Effector memory CD8-positive, alpha-beta T cell (primary cell): ENCODE results near the gene TNK2.
"Not testable (repeated sequence)": the region's sequence is repeated elsewhere in the genome, so short reads cannot be mapped to it uniquely, and the experiment has no call there.

ENCODE experiments used
- ATAC-seq: fragments of 150-1000 bp; cut with Tn5 transposase; replicated peaks from 2 replicates; pipeline ENCODE4 v1.10.0; 2021; ENCODE audit warnings: mild to moderate bottlenecking, moderate library complexity
- DNase-seq, 3 experiments: peaks; one replicate each; pipeline ENCODE4 v3.0.0; 2021
- H3K27ac Mint-ChIP-seq, 2 donors: one replicate each; pipeline ENCODE4 v1.8.0; 2022; ENCODE audit warnings: mild to moderate bottlenecking in 2 of 2, mixed read lengths in 2 of 2, moderate library complexity in 2 of 2
- H3K27me3 Mint-ChIP-seq, 2 donors: one replicate each; pipeline ENCODE4 v1.8.0; 2022; ENCODE audit warnings: mixed read lengths in 2 of 2
- H3K36me3 Mint-ChIP-seq: one replicate; pipeline ENCODE4 v1.8.0; 2022; ENCODE audit warnings: mild to moderate bottlenecking, moderate library complexity, mixed read lengths; ENCODE audit not compliant: insufficient read depth
- H3K4me1 Mint-ChIP-seq, 2 donors: one replicate each; pipeline ENCODE4 v1.8.0; 2022; ENCODE audit warnings: low read depth in 2 of 2, mixed read lengths in 2 of 2
- H3K4me3 Mint-ChIP-seq, 2 donors: one replicate each; pipeline ENCODE4 v1.8.0; 2022; ENCODE audit warnings: mild to moderate bottlenecking in 2 of 2, mixed read lengths in 2 of 2, moderate library complexity in 2 of 2
- H3K9me3 Mint-ChIP-seq, 2 donors: one replicate each; pipeline ENCODE4 v1.8.0; 2022; ENCODE audit warnings: mixed read lengths in 2 of 2

TNK2 gene

GRCh38 chr3:195845483-195845882 is 62.9 kb downstream of the TNK2 start:
- H3K27ac Mint-ChIP-seq = no peak overlapping the region
- no peaks in the 10 kb centered on the region for H3K4me1 Mint-ChIP-seq
- no peaks in the 10 kb centered on the region for H3K36me3 Mint-ChIP-seq
- ATAC-seq (no peak), DNase-seq (no peak)
- no peaks in the 10 kb centered on the region for H3K9me3 Mint-ChIP-seq
- H3K27me3 Mint-ChIP-seq = no peaks in the 10 kb centered on the region
- H3K4me3 Mint-ChIP-seq = no peak overlapping the region

GRCh38 chr3:195844671-195845218 is 63.6 kb downstream of the TNK2 start:
- no peak overlapping the region for H3K4me3 Mint-ChIP-seq
- no peaks in the 10 kb centered on the region for H3K27me3 Mint-ChIP-seq
- no peak for DNase-seq
- H3K9me3 Mint-ChIP-seq = no peaks in the 10 kb centered on the region
- no peak for ATAC-seq
- H3K36me3 Mint-ChIP-seq = no peaks in the 10 kb centered on the region
- H3K4me1 Mint-ChIP-seq = no peaks in the 10 kb centered on the region
- H3K27ac Mint-ChIP-seq = no peak overlapping the region

GRCh38 chr3:195839260-195840010 is 68.9 kb downstream of the TNK2 start:
- ATAC-seq (no peak), DNase-seq (no peak)
- Mint-ChIP-seq H3K4me3 (no peak overlapping the region), H3K27me3 (peaks cover 7 to 43% of the 10 kb centered on the region in 2 donors), H3K4me1 (no peaks in the 10 kb centered on the region), H3K9me3 (no peaks in the 10 kb centered on the region), H3K27ac (peak overlapping the region in 1 of 2 donors; percentile 44), H3K36me3 (no peaks in the 10 kb centered on the region)

GRCh38 chr3:195838714-195839113 is 69.6 kb downstream of the TNK2 start:
- no peaks in the 10 kb centered on the region for H3K4me1 Mint-ChIP-seq
- no peaks in the 10 kb centered on the region for H3K36me3 Mint-ChIP-seq
- H3K27ac Mint-ChIP-seq = peak overlapping the region in 1 of 2 donors; percentile 44
- no peak overlapping the region for H3K4me3 Mint-ChIP-seq
- DNase-seq = no peak
- H3K27me3 Mint-ChIP-seq = peaks cover 7 to 47% of the 10 kb centered on the region in 2 donors
- no peak for ATAC-seq
- no peaks in the 10 kb centered on the region for H3K9me3 Mint-ChIP-seq

GRCh38 chr3:195836476-195837135 is 71.7 kb downstream of the TNK2 start:
- Mint-ChIP-seq H3K27me3 (peaks cover 7 to 56% of the 10 kb centered on the region in 2 donors), H3K9me3 (no peaks in the 10 kb centered on the region), H3K36me3 (no peaks in the 10 kb centered on the region), H3K27ac (no peak overlapping the region), H3K4me3 (no peak overlapping the region), H3K4me1 (no peaks in the 10 kb centered on the region)
- no peak for DNase-seq
- ATAC-seq = no peak

GRCh38 chr3:195835791-195836190 is 72.6 kb downstream of the TNK2 start:
- Mint-ChIP-seq H3K4me3 (no peak overlapping the region), H3K27me3 (peaks cover 7 to 56% of the 10 kb centered on the region in 2 donors), H3K9me3 (no peaks in the 10 kb centered on the region), H3K4me1 (no peaks in the 10 kb centered on the region), H3K36me3 (no peaks in the 10 kb centered on the region), H3K27ac (no peak overlapping the region)
- DNase-seq = no peak
- no peak for ATAC-seq

- DNase-seq (no peak), ATAC-seq (no peak)
- no peak overlapping the region for H3K4me3 Mint-ChIP-seq
- no peak overlapping the region for H3K27ac Mint-ChIP-seq
- H3K9me3 Mint-ChIP-seq = no peaks in the 10 kb centered on the region
- H3K4me1 Mint-ChIP-seq = no peaks in the 10 kb centered on the region
- no peaks in the 10 kb centered on the region for H3K36me3 Mint-ChIP-seq
- H3K27me3 Mint-ChIP-seq = peaks cover 7 to 56% of the 10 kb centered on the region in 2 donors
Observed at GRCh38 chr3:195834675-195835583, 73.4 kb downstream of the TNK2 start.

GRCh38 chr3:195829897-195830254 is 78.5 kb downstream of the TNK2 start:
- Mint-ChIP-seq H3K4me3 (no peak overlapping the region), H3K9me3 (no peaks in the 10 kb centered on the region), H3K27me3 (peaks cover 0 to 23% of the 10 kb centered on the region in 2 donors), H3K4me1 (no peaks in the 10 kb centered on the region), H3K36me3 (no peaks in the 10 kb centered on the region), H3K27ac (no peak overlapping the region)
- ATAC-seq (no peak), DNase-seq (no peak)

- Mint-ChIP-seq H3K9me3 (no peaks in the 10 kb centered on the region), H3K27ac (no peak overlapping the region), H3K4me3 (no peak overlapping the region), H3K27me3 (peaks cover 3 to 21% of the 10 kb centered on the region in 2 donors), H3K4me1 (no peaks in the 10 kb centered on the region), H3K36me3 (no peaks in the 10 kb centered on the region)
- DNase-seq = no peak
- no peak for ATAC-seq
Observed at GRCh38 chr3:195828762-195829161, 79.6 kb downstream of the TNK2 start.

- no peak for DNase-seq
- H3K4me1 Mint-ChIP-seq = no peaks in the 10 kb centered on the region
- H3K9me3 Mint-ChIP-seq = no peaks in the 10 kb centered on the region
- peaks cover 20 to 36% of the 10 kb centered on the region in 2 donors for H3K27me3 Mint-ChIP-seq
- ATAC-seq = no peak
- no peaks in the 10 kb centered on the region for H3K36me3 Mint-ChIP-seq
- no peak overlapping the region for H3K4me3 Mint-ChIP-seq
- no peak overlapping the region for H3K27ac Mint-ChIP-seq
Observed at GRCh38 chr3:195825857-195826804, 82.2 kb downstream of the TNK2 start.

GRCh38 chr3:195825191-195825588 is 83.2 kb downstream of the TNK2 start:
- H3K27me3 Mint-ChIP-seq = peaks cover 20 to 39% of the 10 kb centered on the region in 2 donors
- H3K36me3 Mint-ChIP-seq = no peaks in the 10 kb centered on the region
- no peaks in the 10 kb centered on the region for H3K4me1 Mint-ChIP-seq
- ATAC-seq (no peak), DNase-seq (no peak)
- no peaks in the 10 kb centered on the region for H3K9me3 Mint-ChIP-seq
- no peak overlapping the region for H3K4me3 Mint-ChIP-seq
- no peak overlapping the region for H3K27ac Mint-ChIP-seq

- peaks cover 20 to 39% of the 10 kb centered on the region in 2 donors for H3K27me3 Mint-ChIP-seq
- not testable (repeated sequence) for H3K4me3 Mint-ChIP-seq, H3K4me1 Mint-ChIP-seq, DNase-seq, H3K9me3 Mint-ChIP-seq, H3K36me3 Mint-ChIP-seq, H3K27ac Mint-ChIP-seq, ATAC-seq
Observed at GRCh38 chr3:195824425-195825190, 83.7 kb downstream of the TNK2 start.
